ENCODE measurements around the gene ANKS1B. TPM values are rescaled to one million over a fixed set of nuclear protein-coding genes. Genes with fewer than 3 reads are reported as not detected.

ANKS1B gene
- total RNA-seq, 1 experiment from 2014 or later, result 4.1 TPM

DNA sequence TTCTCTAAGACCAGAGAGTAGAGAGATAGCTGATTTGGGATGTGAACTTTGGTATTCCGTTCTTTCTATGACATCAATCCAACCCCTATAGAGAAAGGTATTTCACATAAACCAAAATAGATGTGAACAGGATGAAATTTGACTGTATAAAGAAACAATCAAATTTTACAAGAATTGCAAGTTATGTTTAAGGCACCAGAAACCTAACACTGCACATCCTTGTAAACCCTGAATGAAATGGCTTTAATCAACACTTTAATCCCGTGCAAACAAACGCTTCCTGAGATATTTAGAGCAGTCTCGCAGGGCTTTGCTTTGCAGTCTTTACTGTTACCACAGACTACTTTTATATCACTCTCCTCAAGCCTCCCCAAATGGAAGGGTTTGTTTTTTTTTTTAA, 1214.5 kb downstream of the ANKS1B start:
- DNase-seq (ENCODE audit: low read depth), result no peak

DNA sequence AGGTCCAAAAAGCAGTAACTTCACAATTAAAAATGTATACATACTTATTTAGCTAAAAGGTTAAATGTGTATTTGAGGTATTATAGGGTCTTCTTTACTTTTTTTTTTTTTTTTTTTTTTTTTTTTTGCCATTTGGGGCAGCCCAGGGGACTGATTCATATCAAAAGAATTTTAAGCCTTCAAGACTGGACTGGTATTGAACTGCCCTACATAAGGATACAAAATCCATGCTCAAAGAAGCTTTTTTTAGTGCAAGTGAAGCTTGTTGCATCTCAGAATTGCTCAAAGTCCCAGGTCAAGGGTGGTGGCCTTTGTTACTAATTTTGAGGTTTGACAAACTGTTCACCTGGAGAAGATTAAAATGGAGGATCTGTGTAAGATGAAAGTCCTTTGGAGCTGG, 1215.7 kb downstream of the ANKS1B start:
- DNase-seq (ENCODE audit: low read depth), result no peak

DNA sequence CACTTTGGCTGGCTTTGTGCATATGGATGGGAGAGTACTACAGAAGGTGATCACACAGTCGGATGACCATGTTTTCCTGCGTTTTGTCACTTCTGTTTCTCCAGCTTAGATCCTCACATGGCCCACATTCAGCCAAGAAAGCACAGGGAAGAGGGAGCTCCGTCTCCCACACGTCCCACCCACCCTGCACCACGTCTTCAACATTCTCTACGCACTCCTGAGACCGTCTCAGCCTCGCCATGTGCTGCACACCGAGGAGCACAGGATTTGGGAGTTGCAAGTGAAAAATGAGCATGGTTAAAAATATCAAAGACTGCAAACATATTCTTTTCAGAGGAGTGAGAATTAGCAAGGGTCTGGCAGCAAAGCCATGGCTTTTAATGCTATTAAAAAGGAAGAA, 1217.5 kb downstream of the ANKS1B start:
- DNase-seq (ENCODE audit: low read depth), result no peak

DNA sequence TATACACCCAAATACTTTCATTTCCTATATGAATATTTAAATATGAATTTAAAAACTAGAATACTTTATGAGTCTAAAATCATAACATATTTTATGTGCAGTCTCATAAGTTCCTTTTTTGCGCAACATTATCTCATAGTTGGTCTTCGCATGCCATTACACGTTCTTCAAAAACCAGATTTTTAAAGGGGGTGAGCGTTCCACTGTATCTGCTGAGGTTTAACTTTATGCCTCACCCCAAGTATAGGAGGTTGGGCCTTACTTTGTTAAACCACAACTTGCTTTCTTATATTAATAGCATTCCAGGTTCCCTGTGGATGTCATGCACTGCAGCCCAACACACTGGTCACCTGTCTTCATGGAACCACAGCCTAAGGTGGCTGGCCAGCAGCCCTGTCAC, 1221.1 kb downstream of the ANKS1B start:
- no peak for DNase-seq (ENCODE audit: low read depth)

- peak; percentile 48 for DNase-seq (ENCODE audit: low read depth)
These were observed 1226.4 kb downstream of the ANKS1B start for GRCh38 chr12:98758331-98758730.

DNA sequence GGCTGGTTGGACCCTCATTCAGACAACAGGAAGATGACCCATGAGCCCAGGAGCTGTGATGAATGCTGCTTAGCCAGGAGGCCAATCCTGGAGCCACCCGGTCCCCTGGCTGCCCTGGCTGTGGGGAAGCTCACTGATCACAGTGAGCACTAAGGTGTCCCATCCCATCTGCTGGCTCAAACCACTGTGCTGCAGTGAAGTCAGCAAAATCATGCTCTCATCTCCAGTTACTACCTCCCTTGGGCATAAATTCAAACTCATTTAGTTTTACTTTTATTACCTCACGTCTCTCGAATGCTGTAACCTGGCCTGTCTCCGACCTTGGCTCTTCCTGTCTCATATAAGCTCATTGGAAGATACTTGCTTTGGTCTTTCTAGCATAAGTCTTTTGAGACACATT, 1227.3 kb downstream of the ANKS1B start:
- DNase-seq (ENCODE audit: low read depth), result no peak

GRCh38 chr12:98755855-98756254, 1228.9 kb downstream of the ANKS1B start:
- DNase-seq (ENCODE audit: low read depth), result peak; percentile 80

DNA sequence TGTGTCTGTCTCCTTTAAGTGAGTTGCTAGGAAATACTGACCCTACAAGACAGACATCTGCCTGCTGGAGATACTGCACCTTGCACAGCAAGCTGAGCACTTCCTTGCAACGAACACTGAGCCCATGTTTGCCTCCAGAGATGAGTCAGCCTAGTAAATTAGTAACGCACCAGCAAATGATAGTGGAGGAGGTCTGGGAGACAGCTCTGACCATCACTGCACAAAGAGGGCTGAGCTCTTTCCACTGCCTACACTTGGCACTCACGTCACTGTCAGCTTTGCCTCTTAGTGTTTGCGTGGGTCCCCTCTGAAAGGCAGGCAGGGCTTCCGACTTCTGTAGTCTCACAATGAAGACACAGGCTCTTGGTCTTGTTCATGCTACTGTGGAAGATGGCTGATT, 1230.6 kb downstream of the ANKS1B start:
- peak; percentile 88 for DNase-seq (ENCODE audit: low read depth)

GRCh38 chr12:98752726-98753125, 1232.0 kb downstream of the ANKS1B start:
- peak; percentile 85 for DNase-seq (ENCODE audit: low read depth)

DNA sequence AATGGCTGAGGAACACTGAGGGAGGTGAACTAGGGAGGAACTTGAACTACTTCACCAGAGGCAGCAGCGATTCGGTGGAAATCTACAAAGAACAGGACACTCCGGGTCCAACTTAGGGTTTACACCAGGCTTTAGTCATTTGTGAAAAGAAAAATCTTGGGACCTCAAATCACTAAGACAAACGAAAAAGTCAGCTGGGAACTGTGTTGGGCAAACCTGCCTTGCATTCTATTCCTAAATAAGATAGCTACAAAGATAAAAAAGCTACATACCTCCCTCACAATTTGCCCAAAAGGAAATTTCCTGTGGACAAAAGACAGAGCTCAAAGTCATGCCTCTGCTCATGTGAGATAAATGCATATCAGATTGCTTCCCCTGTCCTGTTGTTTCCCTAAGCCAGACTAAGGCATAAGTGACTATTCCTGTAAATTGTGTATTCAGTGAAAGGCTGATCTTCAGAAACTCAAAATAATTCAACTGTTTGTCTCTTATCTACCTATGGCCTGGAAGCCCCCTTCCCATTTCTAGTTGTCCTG, 1233.1 kb downstream of the ANKS1B start:
- DNase-seq (ENCODE audit: low read depth), result peak; percentile 15

DNA sequence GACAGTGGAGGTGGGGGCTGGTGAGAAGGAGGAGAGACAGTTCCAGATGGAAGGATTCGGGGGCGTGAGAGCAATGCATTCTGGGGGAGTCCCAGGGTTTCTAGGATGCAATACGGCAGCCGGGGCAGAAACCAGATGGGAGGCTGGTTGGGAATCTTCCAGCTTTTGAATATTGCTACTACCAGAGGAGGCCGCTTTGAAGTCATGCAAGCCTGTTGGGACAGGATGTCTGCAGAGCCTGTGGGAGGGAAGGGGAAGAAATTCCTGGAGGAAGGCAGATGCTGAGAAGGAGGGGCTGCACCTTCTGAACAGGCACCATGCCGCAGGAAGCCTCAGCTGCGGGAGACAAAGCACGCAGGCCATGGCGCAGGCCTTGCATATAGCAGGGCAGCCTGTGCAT, 1234.2 kb downstream of the ANKS1B start:
- no peak for DNase-seq (ENCODE audit: low read depth)

GRCh38 chr12:98748463-98748862, 1236.3 kb downstream of the ANKS1B start:
- DNase-seq (ENCODE audit: low read depth), result no peak

DNA sequence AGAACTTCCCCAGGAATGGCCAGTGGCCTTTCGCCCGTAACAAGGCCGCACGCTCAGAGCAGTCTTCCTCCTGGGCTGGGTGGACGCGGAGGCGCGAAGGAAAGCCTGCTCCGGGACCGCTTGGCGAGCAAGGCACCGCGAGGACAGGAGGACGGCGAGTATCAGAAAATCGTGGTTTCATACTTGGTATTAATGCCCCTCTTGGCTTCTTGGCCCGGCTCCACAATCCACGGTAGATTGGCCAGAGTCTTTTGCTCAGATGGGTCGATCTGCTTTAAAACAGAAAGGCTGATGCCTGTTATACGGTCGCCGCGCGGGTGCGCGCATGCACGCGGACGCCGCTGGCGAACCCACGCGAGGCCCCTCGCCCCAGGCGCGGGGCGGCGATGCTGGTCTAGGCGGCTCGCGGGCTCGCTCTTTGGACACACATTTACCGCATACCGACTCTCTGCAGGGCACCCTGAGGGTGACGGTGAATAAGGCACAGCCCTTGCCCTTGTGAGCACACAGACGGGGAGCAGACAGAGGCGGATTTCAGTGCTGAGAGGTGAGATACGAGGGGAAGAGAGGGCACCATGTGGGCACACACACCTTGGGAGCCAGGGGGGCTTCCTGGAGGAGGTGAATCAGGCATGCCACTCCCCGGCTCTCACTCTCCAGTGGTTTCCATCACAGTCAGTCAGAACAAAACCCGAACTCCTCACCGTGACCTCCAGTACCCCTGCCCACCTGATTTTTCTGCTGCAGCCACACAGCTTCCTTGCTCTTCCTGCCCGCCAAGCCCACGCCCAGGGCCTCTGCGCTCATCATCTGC, 1239.0 kb downstream of the ANKS1B start:
- peak; percentile 11 for DNase-seq (ENCODE audit: low read depth)

DNA sequence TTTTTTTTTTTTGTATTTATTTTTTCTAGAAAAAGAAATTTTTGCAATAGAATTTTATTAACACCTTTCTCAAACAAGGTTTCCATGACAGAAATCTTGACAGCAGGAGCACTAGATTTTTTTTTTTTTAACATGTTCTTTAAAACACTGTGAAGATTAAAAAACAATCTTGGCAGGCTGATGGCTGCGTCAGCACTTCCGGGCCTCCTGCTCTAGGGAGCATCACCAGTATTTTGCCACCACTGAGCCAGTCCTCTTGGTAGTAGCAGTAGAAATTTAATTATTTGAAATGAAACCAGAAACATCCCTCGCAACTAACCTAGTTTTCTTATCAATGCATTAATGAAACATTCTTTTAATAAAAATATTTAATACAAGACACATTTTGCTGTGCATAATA, 1240.1 kb downstream of the ANKS1B start:
- no peak for DNase-seq (ENCODE audit: low read depth)

GRCh38 chr12:98743362-98743953, 1241.3 kb downstream of the ANKS1B start:
- DNase-seq (ENCODE audit: low read depth), result no peak

GRCh38 chr12:98741556-98742265, 1243.0 kb downstream of the ANKS1B start:
- DNase-seq (ENCODE audit: low read depth), result no peak

- no peak for DNase-seq (ENCODE audit: low read depth)
These were observed 1243.6 kb downstream of the ANKS1B start for GRCh38 chr12:98741196-98741555.

- DNase-seq (ENCODE audit: low read depth), result no peak
These were observed 1244.0 kb downstream of the ANKS1B start for GRCh38 chr12:98740751-98741150.

GRCh38 chr12:98738539-98738938, 1246.2 kb downstream of the ANKS1B start:
- DNase-seq (ENCODE audit: low read depth), result no peak

DNA sequence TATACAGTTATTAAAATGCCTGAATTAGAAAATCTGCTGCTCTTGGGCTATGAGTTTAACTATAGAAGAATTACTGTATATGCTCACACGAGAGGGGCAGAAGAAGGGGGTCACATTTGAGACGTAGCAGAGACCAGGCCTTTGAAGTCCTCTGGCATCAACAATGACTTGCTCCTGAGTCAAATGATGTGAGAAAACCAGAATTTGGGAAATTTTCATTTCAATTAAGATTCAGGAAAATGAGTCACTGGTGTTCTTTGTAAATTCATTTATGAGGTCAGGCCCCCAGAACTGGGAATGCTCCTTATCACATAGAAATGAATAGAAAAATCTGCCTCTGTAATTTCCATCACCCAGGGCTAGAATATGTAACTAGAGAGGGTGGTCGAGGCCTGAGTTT, 1246.7 kb downstream of the ANKS1B start:
- peak; percentile 29 for DNase-seq (ENCODE audit: low read depth)

DNA sequence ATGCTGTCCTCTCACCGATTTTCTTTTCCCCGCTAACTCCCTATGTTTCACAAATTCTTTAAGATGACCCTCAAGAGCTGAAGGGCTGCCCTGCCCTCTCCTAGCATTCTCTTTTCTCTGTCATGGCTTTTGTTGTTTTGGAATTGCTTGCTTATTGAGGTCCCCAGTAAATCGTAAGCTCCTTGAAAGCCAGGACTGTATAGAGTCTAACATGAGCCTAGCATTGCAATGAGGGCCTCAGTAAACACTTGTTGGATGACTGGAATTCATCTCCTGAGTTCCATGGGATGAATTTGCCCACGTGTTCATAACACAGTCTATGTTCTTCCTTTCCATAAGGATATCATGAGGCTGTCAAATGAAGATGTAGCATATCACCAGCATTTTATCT, 1247.4 kb downstream of the ANKS1B start:
- DNase-seq (ENCODE audit: low read depth), result no peak

All from M059J (cell line).